Measurements from ENCODE around the gene NFIB. TPM values are rescaled to one million over a fixed set of nuclear protein-coding genes. Genes with fewer than 3 reads are reported as not detected.

Gene NFIB
- total and polyA plus RNA-seq, 2 donors (not counting 1 experiment from before 2014, with no cell fraction given): 29.3 to 36.3 TPM

DNA sequence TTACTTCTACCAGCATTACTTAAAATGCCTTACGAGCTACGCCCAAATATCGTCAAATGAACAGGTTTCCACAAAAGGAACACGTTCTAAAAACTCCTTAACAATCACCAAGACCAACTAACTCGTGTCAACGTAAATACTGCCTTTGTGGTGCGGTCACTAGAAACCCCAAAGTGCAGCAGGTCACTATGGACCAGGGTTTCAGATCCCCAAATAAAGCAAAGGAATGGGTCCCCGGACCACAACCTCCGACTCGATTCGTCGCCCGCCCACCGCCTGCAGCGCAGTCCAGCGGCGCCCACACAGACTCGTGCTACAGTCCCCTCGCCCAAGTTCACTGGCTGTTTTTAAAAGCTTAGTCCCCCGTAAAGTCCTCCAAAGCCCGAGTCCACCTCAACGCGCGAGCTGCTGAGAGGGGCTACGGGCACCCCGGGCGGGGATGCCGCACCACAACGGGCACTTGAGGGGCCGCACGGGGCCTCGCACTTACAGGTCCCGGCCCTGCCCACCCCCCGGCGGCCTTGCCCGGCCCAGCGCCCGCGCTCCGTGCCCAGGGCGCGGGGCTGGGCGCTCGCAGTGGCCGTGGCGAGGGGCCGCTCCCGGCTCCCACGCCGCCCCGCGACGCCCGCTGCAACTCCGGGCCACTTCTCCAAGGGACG is 1.1 kb downstream of the NFIB start:
- Histone ChIP-seq H2AFZ (ENCODE audit: low read length) (peak overlapping the region; percentile 27), H4K20me1 (ENCODE audit: control insufficient read depth, extremely low read depth, insufficient read depth, low read length) (no peaks in the 10 kb centered on the region), H3K9ac (ENCODE audit: insufficient read depth, low read length) (peak overlapping the region; percentile 77), H3K79me2 (ENCODE audit: control insufficient read depth, insufficient read depth, low read length) (peaks cover 54% of the 10 kb centered on the region), H3K4me2 (ENCODE audit: extremely low read depth, insufficient read depth, low read length) (peak overlapping the region; percentile 96), H3K36me3 (ENCODE audit: control insufficient read depth, insufficient read depth, low read length) (no peaks in the 10 kb centered on the region), H3K27ac (ENCODE audit: insufficient read depth, low read length) (peak overlapping the region; percentile 86), H3K9me3 (ENCODE audit: control insufficient read depth, insufficient read depth, low read depth, low read length) (no peaks in the 10 kb centered on the region), H3K27me3 (ENCODE audit: control insufficient read depth, insufficient read depth, low read length) (no peaks in the 10 kb centered on the region), H3K4me3 (replicated peaks in 1 of 4; ENCODE audit: control extremely low read depth in 1 of 4, insufficient read depth in 1 of 4, low read depth in 3 of 4, low read length in 4 of 4) (peak overlapping the region; percentile 85 to 98 (median 90)), H3K4me1 (ENCODE audit: control insufficient read depth, extremely low read depth, insufficient read depth, low read length) (no peaks in the 10 kb centered on the region)
- peak; percentile 52 to 55 for DNase-seq (ENCODE audit: low read depth in 2 of 2)
- TF ChIP-seq, protein P1, sequence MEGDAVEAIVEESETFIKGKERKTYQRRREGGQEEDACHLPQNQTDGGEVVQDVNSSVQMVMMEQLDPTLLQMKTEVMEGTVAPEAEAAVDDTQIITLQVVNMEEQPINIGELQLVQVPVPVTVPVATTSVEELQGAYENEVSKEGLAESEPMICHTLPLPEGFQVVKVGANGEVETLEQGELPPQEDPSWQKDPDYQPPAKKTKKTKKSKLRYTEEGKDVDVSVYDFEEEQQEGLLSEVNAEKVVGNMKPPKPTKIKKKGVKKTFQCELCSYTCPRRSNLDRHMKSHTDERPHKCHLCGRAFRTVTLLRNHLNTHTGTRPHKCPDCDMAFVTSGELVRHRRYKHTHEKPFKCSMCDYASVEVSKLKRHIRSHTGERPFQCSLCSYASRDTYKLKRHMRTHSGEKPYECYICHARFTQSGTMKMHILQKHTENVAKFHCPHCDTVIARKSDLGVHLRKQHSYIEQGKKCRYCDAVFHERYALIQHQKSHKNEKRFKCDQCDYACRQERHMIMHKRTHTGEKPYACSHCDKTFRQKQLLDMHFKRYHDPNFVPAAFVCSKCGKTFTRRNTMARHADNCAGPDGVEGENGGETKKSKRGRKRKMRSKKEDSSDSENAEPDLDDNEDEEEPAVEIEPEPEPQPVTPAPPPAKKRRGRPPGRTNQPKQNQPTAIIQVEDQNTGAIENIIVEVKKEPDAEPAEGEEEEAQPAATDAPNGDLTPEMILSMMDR (conservative IDR thresholded peaks at IDR 0.05 in 1 of 2, IDR thresholded peaks at IDR 0.05 in 1 of 2; ENCODE audit: low read depth in 1 of 2, low read length in 2 of 2): no peak
- TF ChIP-seq EZH2 (IDR thresholded peaks at IDR 0.05; ENCODE audit: low read length, missing control alignments): no peak

DNA sequence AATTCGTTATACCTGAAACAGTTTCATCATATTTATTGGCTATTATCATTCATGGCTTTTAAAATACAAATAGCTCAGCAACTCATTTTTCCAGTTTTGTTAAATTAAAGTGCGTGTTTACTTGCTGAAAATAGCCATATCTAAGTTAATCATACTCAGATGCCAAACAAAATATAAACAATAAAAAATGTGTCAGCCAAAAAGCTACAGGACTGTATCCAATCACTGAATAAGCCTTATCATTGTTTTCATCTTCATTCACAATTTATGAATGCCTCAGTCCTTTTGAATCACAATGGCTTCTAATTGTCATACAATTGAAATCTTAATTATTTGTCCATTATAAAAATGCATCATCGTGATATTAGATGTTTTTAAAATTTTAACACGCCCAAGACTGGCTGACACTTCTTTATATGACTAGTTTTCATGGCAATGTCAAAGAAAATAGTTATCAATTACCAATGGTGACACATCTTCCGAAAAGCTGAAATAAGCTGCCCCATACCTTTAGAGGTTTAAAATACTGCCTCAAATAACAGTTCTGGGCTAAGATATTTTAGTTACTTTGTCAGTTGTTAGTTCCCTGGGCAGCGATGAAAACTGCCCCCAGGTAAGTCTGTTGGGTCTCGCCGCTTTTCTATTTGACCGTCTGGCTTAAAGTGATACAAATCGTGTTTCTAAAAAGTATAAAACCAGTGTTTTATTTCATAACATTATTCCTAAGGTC is 1.8 kb downstream of the NFIB start:
- peak overlapping the region; percentile 85 to 97 (median 90) for H3K4me3 ChIP-seq (replicated peaks in 1 of 4; ENCODE audit: control extremely low read depth in 1 of 4, insufficient read depth in 1 of 4, low read depth in 3 of 4, low read length in 4 of 4)
- H3K4me2 ChIP-seq (ENCODE audit: extremely low read depth, insufficient read depth, low read length): peak overlapping the region; percentile 96
- peaks cover 62% of the 10 kb centered on the region for H3K79me2 ChIP-seq (ENCODE audit: control insufficient read depth, insufficient read depth, low read length)
- DNase-seq (ENCODE audit: low read depth in 2 of 2): peak in 1 of 2 donors; percentile 47
- no peaks in the 10 kb centered on the region for H4K20me1 ChIP-seq (ENCODE audit: control insufficient read depth, extremely low read depth, insufficient read depth, low read length)
- no peaks in the 10 kb centered on the region for H3K4me1 ChIP-seq (ENCODE audit: control insufficient read depth, extremely low read depth, insufficient read depth, low read length)
- peak overlapping the region; percentile 77 for H3K9ac ChIP-seq (ENCODE audit: insufficient read depth, low read length)
- no peaks in the 10 kb centered on the region for H3K9me3 ChIP-seq (ENCODE audit: control insufficient read depth, insufficient read depth, low read depth, low read length)
- no peaks in the 10 kb centered on the region for H3K36me3 ChIP-seq (ENCODE audit: control insufficient read depth, insufficient read depth, low read length)
- TF ChIP-seq, protein P1 (conservative IDR thresholded peaks at IDR 0.05 in 1 of 2, IDR thresholded peaks at IDR 0.05 in 1 of 2; ENCODE audit: low read depth in 1 of 2, low read length in 2 of 2): no peak
- no peak for TF ChIP-seq EZH2 (IDR thresholded peaks at IDR 0.05; ENCODE audit: low read length, missing control alignments)
- H2AFZ ChIP-seq (ENCODE audit: low read length): peak overlapping the region; percentile 27
- H3K27me3 ChIP-seq (ENCODE audit: control insufficient read depth, insufficient read depth, low read length): no peaks in the 10 kb centered on the region
- H3K27ac ChIP-seq (ENCODE audit: insufficient read depth, low read length): peak overlapping the region; percentile 86

DNA sequence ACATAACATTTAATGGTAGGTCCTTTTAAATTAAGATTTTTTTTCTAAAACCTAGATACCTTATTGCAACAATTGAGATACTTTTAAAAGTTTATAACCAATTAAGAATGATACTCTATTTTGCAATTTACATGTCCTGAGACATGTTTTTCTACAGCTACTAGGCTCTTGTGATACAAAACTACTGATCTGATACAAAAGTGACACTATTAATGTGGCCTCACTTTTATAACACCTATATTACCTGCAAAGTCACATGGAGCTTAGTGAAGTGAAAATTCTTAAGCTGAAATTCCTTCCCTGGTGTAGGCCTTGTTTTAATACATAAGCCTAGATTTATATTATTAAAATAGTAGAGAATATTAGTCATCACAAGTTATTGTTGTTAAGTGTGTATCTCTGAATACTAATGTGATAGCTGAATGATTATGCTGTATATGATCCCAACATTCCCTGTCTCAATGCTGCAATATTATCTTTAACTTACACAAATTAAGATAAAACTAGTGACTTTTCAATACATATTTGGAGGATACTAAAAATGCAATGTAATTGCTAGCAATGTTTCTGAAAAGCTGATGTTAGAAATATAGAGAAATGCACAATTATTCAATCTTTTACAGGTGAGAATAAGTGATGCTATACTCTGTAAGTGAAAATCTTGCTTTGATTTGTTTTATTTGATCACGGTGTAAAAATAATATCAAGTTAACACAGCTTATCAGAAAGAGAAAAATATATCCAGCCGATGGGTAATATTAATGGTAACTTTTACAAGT is 2.6 kb downstream of the NFIB start:
- Histone ChIP-seq H2AFZ (ENCODE audit: low read length) (no peak overlapping the region), H3K9me3 (ENCODE audit: control insufficient read depth, insufficient read depth, low read depth, low read length) (no peaks in the 10 kb centered on the region), H3K4me2 (ENCODE audit: extremely low read depth, insufficient read depth, low read length) (peak overlapping the region; percentile 96), H3K9ac (ENCODE audit: insufficient read depth, low read length) (no peak overlapping the region), H4K20me1 (ENCODE audit: control insufficient read depth, extremely low read depth, insufficient read depth, low read length) (no peaks in the 10 kb centered on the region), H3K27me3 (ENCODE audit: control insufficient read depth, insufficient read depth, low read length) (no peaks in the 10 kb centered on the region), H3K27ac (ENCODE audit: insufficient read depth, low read length) (no peak overlapping the region), H3K4me1 (ENCODE audit: control insufficient read depth, extremely low read depth, insufficient read depth, low read length) (no peaks in the 10 kb centered on the region), H3K79me2 (ENCODE audit: control insufficient read depth, insufficient read depth, low read length) (peaks cover 67% of the 10 kb centered on the region), H3K36me3 (ENCODE audit: control insufficient read depth, insufficient read depth, low read length) (peaks cover 3% of the 10 kb centered on the region), H3K4me3 (replicated peaks in 1 of 4; ENCODE audit: control extremely low read depth in 1 of 4, insufficient read depth in 1 of 4, low read depth in 3 of 4, low read length in 4 of 4) (peak overlapping the region; percentile 85 to 97 (median 90))
- DNase-seq (ENCODE audit: low read depth in 2 of 2): peak in 1 of 2 donors; percentile 22
- TF ChIP-seq, protein P1 (conservative IDR thresholded peaks at IDR 0.05 in 1 of 2, IDR thresholded peaks at IDR 0.05 in 1 of 2; ENCODE audit: low read depth in 1 of 2, low read length in 2 of 2): no peak
- no peak for TF ChIP-seq EZH2 (IDR thresholded peaks at IDR 0.05; ENCODE audit: low read length, missing control alignments)
